Measurements from ENCODE around the gene STX7. TPM values are rescaled to one million over a fixed set of nuclear protein-coding genes. Genes with fewer than 3 reads are reported as not detected.

STX7 gene
- polyA plus RNA-seq, 3 donors, result 49.7 to 85.1 (median 81.7) TPM

DNA sequence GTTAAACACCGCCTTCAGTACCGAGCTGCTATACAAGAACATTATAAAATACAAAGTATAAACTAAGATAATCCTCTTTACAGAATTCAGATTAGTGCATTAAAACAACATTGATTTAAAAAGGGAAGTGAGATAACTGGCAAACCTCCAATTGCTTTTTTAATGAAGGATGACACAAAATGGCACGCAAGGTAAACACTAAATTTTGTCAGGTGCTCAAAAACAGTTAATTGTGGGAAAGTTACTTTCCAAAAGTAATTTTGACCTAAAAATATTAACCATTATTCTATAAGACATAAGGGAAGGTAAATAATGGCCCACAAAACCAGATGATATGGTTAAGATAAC is 53.3 kb downstream of the STX7 start:
- no CpG with 5 or more reads among the region's 3 CpGs for WGBS (ENCODE audit: insufficient coverage)
- peaks cover 93 to 100% of the 10 kb centered on the region in 2 donors for H3K36me3 ChIP-seq (replicated peaks in 1 of 2; ENCODE audit: control insufficient read depth in 1 of 2, insufficient read depth in 2 of 2, low read length in 2 of 2)
- peaks cover 0 to 1% (median 0%) of the 10 kb centered on the region in 3 donors for H3K27me3 Mint-ChIP-seq (ENCODE audit: low read depth in 3 of 3)
- H3K9ac ChIP-seq (ENCODE audit: insufficient read depth, low read length, poor library complexity, severe bottlenecking), result no peak overlapping the region
- H4K20me1 ChIP-seq (ENCODE audit: insufficient read depth, low read length), result peaks cover 76% of the 10 kb centered on the region
- H3K27ac Mint-ChIP-seq, result no peak overlapping the region
- H3K27ac ChIP-seq (ENCODE audit: low read depth in 1 of 2, low read length in 2 of 2), result no peak overlapping the region
- TF ChIP-seq, protein P1, sequence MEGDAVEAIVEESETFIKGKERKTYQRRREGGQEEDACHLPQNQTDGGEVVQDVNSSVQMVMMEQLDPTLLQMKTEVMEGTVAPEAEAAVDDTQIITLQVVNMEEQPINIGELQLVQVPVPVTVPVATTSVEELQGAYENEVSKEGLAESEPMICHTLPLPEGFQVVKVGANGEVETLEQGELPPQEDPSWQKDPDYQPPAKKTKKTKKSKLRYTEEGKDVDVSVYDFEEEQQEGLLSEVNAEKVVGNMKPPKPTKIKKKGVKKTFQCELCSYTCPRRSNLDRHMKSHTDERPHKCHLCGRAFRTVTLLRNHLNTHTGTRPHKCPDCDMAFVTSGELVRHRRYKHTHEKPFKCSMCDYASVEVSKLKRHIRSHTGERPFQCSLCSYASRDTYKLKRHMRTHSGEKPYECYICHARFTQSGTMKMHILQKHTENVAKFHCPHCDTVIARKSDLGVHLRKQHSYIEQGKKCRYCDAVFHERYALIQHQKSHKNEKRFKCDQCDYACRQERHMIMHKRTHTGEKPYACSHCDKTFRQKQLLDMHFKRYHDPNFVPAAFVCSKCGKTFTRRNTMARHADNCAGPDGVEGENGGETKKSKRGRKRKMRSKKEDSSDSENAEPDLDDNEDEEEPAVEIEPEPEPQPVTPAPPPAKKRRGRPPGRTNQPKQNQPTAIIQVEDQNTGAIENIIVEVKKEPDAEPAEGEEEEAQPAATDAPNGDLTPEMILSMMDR (IDR thresholded peaks at IDR 0.05), result no peak
- H3K4me1 Mint-ChIP-seq, result peaks cover 7% of the 10 kb centered on the region
- H3K9me3 ChIP-seq (replicated peaks in 1 of 2; ENCODE audit: control insufficient read depth in 1 of 2, insufficient read depth in 1 of 2, low read length in 2 of 2), result no peaks in the 10 kb centered on the region
- H3K79me2 ChIP-seq (ENCODE audit: insufficient read depth, low read length), result no peaks in the 10 kb centered on the region
- intact Hi-C loops (cut with micrococcal nuclease), result no loop called here
- H3K9me3 Mint-ChIP-seq, result no peaks in the 10 kb centered on the region
- no peak overlapping the region for H3K4me2 ChIP-seq (replicated peaks; ENCODE audit: extremely low read depth, low read length, poor library complexity, severe bottlenecking)
- H3K4me3 Mint-ChIP-seq, result no peak overlapping the region
- peaks cover 50 to 54% of the 10 kb centered on the region in 2 donors for H3K36me3 Mint-ChIP-seq
- no peak overlapping the region for H2AFZ ChIP-seq (ENCODE audit: insufficient read depth, low read depth, low read length, poor library complexity, severe bottlenecking)
- no peak overlapping the region for H3K4me3 ChIP-seq (replicated peaks in 1 of 3; ENCODE audit: low read depth in 2 of 3, low read length in 3 of 3)
- DNase-seq, result no peak
- H3K27me3 ChIP-seq (ENCODE audit: control insufficient read depth in 2 of 2, insufficient read depth in 2 of 2, low read length in 2 of 2), result no peaks in the 10 kb centered on the region
- H3K4me1 ChIP-seq (ENCODE audit: control insufficient read depth in 1 of 2, insufficient read depth in 2 of 2, low read length in 2 of 2), result peaks cover 0 to 5% of the 10 kb centered on the region in 2 donors

DNA sequence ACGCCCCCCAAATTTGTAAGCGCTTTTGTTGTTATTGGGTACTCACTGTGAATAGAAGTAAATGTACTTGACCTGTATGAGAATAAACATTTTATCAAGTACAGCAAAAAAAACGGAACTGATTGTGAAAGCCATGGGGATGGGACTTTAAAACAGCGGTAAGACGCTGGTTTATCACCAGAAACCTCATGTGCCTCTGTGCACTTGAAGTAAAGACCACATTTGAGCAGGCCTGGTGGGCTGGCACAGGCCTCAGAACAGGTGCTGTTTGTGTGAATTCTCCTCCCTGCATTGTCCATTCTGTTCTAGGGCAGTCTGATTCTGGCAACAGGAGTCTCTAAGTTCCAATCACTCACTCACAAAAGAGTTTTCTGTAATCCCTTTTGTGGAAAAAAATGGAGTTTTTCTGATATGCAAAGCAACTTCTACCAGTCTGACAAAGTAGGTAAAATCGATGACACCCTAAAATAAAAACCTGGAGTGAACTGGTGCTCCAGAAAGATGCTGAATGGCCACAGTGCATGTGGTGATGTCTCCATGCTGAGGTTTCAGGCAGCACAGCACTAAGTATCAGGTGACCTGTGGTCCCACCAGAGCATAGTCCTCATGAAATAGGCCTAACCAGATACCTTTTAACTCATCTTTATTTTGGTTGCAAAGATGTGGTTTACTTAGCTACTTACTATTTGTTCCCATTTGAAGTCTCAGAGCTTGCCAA is 53.9 kb downstream of the STX7 start:
- intact Hi-C loops (cut with micrococcal nuclease), result no loop called here
- Histone ChIP-seq H3K4me3 (replicated peaks in 1 of 3; ENCODE audit: low read depth in 2 of 3, low read length in 3 of 3) (no peak overlapping the region), H3K4me1 (ENCODE audit: control insufficient read depth in 1 of 2, insufficient read depth in 2 of 2, low read length in 2 of 2) (peaks cover 0 to 5% of the 10 kb centered on the region in 2 donors), H3K9ac (ENCODE audit: insufficient read depth, low read length, poor library complexity, severe bottlenecking) (no peak overlapping the region), H3K4me2 (replicated peaks; ENCODE audit: extremely low read depth, low read length, poor library complexity, severe bottlenecking) (no peak overlapping the region), H3K79me2 (ENCODE audit: insufficient read depth, low read length) (no peaks in the 10 kb centered on the region), H3K9me3 (replicated peaks in 1 of 2; ENCODE audit: control insufficient read depth in 1 of 2, insufficient read depth in 1 of 2, low read length in 2 of 2) (no peaks in the 10 kb centered on the region), H2AFZ (ENCODE audit: insufficient read depth, low read depth, low read length, poor library complexity, severe bottlenecking) (no peak overlapping the region), H3K36me3 (replicated peaks in 1 of 2; ENCODE audit: control insufficient read depth in 1 of 2, insufficient read depth in 2 of 2, low read length in 2 of 2) (peaks cover 92 to 100% of the 10 kb centered on the region in 2 donors), H3K27ac (ENCODE audit: low read depth in 1 of 2, low read length in 2 of 2) (no peak overlapping the region), H3K27me3 (ENCODE audit: control insufficient read depth in 2 of 2, insufficient read depth in 2 of 2, low read length in 2 of 2) (no peaks in the 10 kb centered on the region), H4K20me1 (ENCODE audit: insufficient read depth, low read length) (peaks cover 74% of the 10 kb centered on the region)
- TF ChIP-seq, protein P1 (IDR thresholded peaks at IDR 0.05), result no peak
- Mint-ChIP-seq H3K36me3 (peaks cover 54 to 58% of the 10 kb centered on the region in 2 donors), H3K9me3 (no peaks in the 10 kb centered on the region), H3K27me3 (ENCODE audit: low read depth in 3 of 3) (peaks cover 0 to 1% (median 0%) of the 10 kb centered on the region in 3 donors), H3K4me1 (peaks cover 7% of the 10 kb centered on the region), H3K27ac (no peak overlapping the region), H3K4me3 (no peak overlapping the region)
- whole genome bisulfite sequencing (ENCODE audit: insufficient coverage), result 96% methylated on average over 4 of the region's 6 CpGs
- no peak for DNase-seq

Data from CD14-positive monocyte (primary cell).